ENCODE results near the gene HMGN1. TPM values are rescaled to one million over a fixed set of nuclear protein-coding genes. Genes with fewer than 3 reads are reported as not detected.

Gene HMGN1
- total RNA-seq, 1 experiment from 2014 or later, result 516 TPM

GRCh38 chr21:39353295-39353694 lies 4.4 kb upstream of the HMGN1 start:
- Histone ChIP-seq H2BK12ac (ENCODE audit: insufficient read length, low read depth, low read length) (no peak overlapping the region), H3K18ac (ENCODE audit: insufficient read length, low read depth, low read length) (no peak overlapping the region), H3K79me1 (ENCODE audit: insufficient read depth, low read depth, low read length, poor library complexity, severe bottlenecking) (no peaks in the 10 kb centered on the region), H3K79me2 (ENCODE audit: insufficient read depth, low read length) (no peaks in the 10 kb centered on the region), H2BK120ac (ENCODE audit: low read depth, low read length, poor library complexity, severe bottlenecking) (no peak overlapping the region), H3K14ac (ENCODE audit: insufficient read depth, low read length) (no peak overlapping the region), H3K56ac (ENCODE audit: insufficient read length, low read depth, low read length) (no peak overlapping the region), H2BK20ac (ENCODE audit: low read depth, low read length, poor library complexity, severe bottlenecking) (no peak overlapping the region), H4K5ac (ENCODE audit: insufficient read length, low read depth, low read length) (no peak overlapping the region), H3K4ac (ENCODE audit: low read depth, low read length) (no peak overlapping the region), H2BK15ac (ENCODE audit: low read depth, low read length) (no peak overlapping the region), H3K9ac (ENCODE audit: extremely low read depth, insufficient read length, low read length) (no peak overlapping the region), H3T11ph (ENCODE audit: low read length) (no peak overlapping the region), H4K8ac (replicated peaks; ENCODE audit: insufficient read length, low read depth, low read length) (no peak overlapping the region), H3K4me2 (ENCODE audit: insufficient read depth, insufficient read length, low read length) (no peak overlapping the region), H3K23me2 (ENCODE audit: insufficient read length, low read depth, low read length, poor library complexity, severe bottlenecking) (no peaks in the 10 kb centered on the region), H3K9me3 (ENCODE audit: control insufficient read depth, low read depth, low read length) (no peaks in the 10 kb centered on the region), H3K23ac (ENCODE audit: insufficient read length, low read depth, low read length) (no peak overlapping the region), H3K27ac (ENCODE audit: insufficient read length, low read depth, low read length) (no peak overlapping the region), H2AK5ac (ENCODE audit: insufficient read length, low read length) (no peak overlapping the region), H4K91ac (ENCODE audit: insufficient read length, low read depth, low read length) (no peak overlapping the region), H2BK5ac (ENCODE audit: insufficient read length, low read length) (no peak overlapping the region), H4K20me1 (ENCODE audit: control insufficient read depth, insufficient read depth, insufficient read length) (no peaks in the 10 kb centered on the region), H2AFZ (ENCODE audit: low read length) (no peak overlapping the region), H3K27me3 (ENCODE audit: insufficient read depth, low read length) (no peaks in the 10 kb centered on the region), H3K4me1 (ENCODE audit: insufficient read depth, low read length) (peaks cover 8% of the 10 kb centered on the region; the same call in 1 of the 2 replicates)
- Mint-ChIP-seq H3K4me3 (no peak overlapping the region), H3K27me3 (ENCODE audit: low read depth) (no peaks in the 10 kb centered on the region), H3K9me3 (no peaks in the 10 kb centered on the region; a peak in 1 of 5 replicates), H3K36me3 (ENCODE audit: insufficient read depth in 1 of 3, low read depth in 3 of 3) (no peaks in the 10 kb centered on the region), H3K4me1 (peaks cover 13 to 17% of the 10 kb centered on the region in 2 experiments), H3K27ac (no peak overlapping the region)
- TF ChIP-seq CTCF (conservative IDR thresholded peaks at IDR 0.05), result no peak
- WGBS (ENCODE audit: extremely low coverage, insufficient read length, low lambda C conversion rate), result no CpG with 5 or more reads among the region's 3 CpGs
- no peak for DNase-seq

Data from H9 (cell line).